GF-D8 (cell line): ENCODE data around the gene NGFR.

ENCODE experiments used
- DNase-seq: peaks from one replicate; lab custom pipeline; 2025; lab: John Stamatoyannopoulos, UW

Gene NGFR, protein sequence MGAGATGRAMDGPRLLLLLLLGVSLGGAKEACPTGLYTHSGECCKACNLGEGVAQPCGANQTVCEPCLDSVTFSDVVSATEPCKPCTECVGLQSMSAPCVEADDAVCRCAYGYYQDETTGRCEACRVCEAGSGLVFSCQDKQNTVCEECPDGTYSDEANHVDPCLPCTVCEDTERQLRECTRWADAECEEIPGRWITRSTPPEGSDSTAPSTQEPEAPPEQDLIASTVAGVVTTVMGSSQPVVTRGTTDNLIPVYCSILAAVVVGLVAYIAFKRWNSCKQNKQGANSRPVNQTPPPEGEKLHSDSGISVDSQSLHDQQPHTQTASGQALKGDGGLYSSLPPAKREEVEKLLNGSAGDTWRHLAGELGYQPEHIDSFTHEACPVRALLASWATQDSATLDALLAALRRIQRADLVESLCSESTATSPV

DNA sequence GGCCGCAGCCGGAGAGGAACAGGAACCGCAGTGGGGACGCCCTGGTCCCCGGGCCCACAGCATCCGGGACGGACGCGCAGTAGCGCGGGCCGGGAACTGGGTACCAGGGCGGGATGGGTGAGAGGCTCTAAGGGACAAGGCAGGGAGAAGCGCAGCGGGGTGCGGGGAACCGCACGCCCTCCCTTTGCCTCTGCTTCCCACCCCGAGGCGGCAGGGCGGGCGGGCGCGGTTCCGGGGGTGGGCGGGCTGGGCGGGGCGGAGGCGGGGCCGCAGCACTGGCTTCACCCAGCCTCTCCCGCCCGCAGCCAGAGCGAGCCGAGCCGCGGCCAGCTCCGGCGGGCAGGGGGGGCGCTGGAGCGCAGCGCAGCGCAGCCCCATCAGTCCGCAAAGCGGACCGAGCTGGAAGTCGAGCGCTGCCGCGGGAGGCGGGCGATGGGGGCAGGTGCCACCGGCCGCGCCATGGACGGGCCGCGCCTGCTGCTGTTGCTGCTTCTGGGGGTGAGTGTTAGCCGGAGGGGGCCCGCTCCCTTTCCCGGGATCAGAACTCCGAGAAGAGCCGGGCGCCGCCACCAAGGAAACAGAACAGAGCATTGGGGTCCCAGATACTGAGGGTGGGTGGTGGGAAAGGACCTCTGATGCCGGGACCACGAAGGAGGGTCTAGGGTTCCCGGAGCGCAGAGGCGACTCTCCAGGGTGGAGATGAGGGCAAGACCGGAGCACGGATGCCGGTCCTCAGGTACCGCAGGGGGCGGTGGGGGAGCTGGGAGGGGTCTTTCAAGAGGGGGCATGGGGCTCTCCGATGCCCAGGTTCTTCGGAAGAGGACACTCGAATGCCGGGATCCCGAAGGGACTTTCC lies at the start of gene NGFR:
NGFR (plus strand) TSS at position 308 of the 856 bp plus-strand sequence; CDS start at position 433, 125 bp downstream.
- no peak for DNase-seq

DNA sequence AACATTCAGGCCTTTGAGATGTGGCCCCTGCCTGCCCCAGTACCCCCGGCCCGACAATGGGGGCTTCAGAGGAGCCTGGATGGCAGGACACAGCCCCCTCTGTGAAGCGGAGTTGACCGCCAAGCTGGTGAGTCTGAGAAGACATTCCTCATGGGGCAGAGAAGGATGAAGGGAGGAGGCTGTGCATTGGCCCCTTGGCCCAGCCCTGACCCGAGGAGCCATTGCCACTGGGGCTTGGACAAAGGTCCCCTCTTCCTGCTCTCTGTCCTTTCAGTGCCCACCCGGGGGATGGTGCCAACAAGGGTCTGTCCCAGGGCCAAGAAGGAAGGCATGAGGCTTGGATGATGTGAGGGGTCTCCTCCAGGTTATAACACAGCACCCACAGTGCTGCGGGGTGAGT lies 49.5 kb upstream of the NGFR start:
- no peak for DNase-seq

DNA sequence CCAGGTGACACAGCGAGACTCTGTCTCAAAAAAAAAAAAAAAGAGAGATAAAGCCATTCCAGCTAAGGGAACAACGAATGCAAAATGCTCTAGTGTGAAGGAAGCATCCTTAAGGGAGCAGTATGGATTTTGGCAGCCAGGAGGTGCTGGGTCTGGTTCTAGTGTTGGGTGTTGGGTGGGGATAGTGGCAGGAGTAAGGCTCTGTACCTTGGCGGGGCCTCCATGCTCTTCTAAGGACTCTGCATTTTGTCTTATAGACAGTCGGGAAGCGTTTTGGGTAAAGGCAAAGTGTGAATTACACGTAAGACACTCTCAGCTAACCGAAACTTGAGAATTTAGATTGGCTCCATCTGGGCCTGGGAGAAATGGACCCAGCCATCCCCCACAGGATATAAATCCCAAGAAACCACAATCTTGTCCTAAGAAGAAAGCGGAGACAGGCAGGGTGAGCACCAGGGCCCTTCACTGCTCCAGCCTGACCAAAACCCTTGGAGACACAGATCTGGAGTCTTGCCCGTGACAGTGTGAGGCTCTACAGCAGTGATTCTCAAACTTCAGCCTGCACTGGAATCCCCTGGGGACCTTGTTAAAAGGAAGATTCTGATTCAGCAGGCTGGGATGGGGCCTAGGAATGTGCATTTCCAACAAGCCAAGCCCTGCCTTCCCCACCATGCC lies 47.3 kb upstream of the NGFR start:
- DNase-seq, result no peak

DNA sequence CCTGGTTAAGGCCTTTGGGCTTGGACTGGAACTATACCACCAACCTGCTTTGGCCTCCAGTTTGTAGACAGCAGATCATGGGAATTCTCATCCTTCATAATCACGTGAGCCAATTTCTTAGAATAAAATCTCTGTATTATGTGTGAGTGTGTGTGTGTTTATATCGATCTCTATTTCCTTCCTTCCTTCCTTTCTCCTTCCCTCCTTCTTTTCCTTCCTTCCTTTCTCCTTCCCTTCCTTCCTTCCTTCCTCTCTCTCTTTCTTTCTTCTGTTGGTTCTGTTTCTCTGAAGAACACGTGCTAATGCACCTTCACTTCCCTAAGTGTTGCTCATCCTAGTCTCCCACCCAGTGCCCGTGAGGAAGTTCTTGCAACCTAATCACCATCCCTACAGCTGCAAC lies 44.9 kb upstream of the NGFR start:
- no peak for DNase-seq

DNA sequence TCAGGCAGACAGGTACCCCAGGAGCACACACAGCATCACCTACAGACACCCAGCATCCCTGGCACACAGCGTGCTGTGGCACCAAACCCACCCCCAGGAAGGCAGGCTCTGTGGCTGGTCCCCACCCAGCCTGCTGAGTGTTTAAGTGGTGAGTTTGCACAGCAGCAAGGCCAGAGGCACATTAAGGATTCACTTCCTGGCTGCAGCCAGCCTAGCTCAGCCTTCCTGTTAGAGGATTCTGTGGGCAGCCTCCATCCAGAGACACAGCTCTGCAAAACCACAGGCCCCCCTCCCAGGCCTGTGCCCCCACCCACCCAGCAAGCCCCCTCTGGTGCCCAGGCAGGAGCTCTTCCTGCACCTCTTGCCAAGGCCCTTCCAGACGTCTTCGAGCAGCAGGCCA lies 44.4 kb upstream of the NGFR start:
- no peak for DNase-seq

DNA sequence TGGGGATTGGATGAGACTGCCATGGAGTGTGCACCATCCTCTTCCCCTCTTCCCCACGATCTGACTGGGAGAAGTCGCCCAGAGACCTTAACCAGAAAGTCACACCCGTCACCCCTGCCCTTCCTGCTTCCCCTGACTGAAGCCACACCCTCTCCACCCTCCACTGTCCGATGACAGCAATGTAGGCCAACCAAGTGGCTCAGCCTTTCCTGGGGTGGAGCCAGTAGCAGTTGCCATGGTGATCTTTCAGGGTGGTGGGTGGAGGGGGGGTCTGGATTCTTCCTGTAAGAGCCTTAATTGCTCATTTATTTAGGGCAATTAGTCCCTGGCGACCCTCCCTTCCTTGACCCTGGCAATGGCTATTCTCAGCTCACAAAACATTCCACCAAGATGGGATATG lies 42.9 kb upstream of the NGFR start:
- no peak for DNase-seq

DNA sequence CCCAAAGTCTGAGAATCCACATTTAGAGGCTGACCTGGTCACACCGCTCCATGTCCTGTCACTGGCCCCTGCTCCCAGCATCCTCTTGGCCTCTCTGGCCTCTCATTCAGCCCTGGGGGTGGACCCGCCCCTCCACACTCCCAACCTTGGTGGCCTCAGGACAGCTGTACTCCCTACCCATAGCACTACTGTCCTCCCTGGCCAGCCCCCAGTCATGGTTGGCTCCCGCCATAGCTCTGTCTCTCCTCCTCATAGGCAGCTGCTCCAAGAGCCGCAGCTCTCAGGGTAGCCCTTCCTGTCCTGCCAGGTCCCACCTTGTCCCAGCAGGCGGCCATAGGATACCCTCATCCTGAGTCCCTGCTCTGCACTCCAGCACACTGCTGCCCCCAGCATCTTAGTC lies 42.4 kb upstream of the NGFR start:
- no peak for DNase-seq

DNA sequence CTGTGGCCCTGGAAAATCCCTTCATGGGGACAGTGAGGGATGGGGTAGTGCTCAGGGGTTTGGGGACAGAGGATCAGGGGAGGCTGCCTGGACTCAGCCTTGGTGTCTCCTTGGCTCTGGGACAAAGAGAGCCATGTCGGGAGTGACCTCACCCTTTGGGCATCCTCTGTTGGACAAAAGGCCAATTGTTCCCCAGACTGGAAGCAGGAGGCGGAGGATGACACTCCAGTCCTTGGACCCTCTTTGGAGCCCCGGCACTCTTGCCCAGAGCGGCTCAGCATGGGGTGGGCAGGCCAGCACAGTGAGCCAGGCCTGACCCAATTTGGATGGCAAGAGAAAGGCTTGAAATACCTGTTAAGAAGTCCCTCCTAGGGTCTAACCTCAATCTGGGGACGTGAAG lies 41.0 kb upstream of the NGFR start:
- DNase-seq, result no peak

DNA sequence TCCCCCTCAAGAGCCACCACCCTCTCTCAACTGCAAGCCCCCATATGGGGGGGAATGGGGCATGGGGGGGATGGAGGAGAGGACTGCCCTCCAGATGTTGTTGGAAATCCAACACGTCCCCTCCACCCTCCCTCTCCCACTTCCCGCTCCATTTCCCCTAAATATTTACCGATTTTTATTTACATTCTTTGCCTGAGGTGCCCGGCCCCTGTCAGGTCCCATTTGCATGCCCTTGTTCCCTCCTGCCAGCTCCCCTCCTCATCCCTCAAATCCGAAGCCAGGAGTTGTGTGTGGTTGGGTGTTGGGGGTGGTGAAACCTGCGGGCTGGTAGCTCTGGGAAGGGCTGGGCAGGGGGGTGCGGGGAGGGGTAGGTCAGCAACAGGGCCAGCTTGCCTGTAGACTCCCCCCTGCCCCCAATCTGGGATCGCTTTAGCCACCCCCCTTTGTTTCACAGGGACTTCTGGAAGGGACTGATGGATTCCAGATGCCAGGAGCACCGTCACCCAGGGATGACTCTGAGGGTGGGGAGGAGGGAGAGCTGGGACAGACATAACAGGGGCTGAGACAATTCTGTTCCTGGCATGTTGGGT lies 39.7 kb upstream of the NGFR start:
- no peak for DNase-seq

DNA sequence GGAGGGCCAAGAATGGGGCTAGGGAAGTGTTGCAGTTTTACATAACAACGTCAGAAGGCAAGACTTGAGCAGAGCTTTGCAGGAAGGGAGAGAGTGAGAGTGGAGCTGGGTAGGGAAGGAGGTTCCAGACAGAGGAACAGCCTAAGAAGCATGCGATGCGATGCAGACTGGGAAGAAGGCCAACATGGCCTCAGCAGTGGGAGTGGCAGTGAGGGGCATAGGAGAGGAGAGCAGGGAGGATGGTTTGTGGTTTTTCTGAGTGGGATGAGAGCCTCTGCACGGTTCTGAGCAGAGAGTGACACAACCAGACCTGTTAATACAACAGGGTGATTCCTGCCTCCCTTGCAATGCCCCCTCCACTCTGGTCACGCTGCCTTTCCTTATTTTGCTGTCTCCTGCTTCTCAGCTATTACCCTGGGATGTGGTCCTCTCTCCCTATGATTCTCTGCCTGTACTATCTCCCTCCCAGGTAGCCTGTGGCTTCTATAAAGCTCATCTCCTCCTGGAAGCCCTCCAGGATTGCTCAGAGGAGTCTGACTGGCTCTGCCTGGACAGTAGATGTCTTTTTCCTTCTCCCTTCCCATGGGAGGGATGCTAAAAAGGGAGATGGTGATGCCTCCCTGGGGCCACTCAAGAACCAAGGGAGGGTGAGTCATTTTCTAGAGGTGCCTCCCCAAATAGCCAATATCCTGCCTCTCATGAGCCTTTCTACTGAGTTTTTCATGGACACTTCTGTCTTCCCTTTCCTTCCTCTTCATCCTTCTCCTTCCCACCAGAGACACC lies 38.7 kb upstream of the NGFR start:
- DNase-seq, result no peak

DNA sequence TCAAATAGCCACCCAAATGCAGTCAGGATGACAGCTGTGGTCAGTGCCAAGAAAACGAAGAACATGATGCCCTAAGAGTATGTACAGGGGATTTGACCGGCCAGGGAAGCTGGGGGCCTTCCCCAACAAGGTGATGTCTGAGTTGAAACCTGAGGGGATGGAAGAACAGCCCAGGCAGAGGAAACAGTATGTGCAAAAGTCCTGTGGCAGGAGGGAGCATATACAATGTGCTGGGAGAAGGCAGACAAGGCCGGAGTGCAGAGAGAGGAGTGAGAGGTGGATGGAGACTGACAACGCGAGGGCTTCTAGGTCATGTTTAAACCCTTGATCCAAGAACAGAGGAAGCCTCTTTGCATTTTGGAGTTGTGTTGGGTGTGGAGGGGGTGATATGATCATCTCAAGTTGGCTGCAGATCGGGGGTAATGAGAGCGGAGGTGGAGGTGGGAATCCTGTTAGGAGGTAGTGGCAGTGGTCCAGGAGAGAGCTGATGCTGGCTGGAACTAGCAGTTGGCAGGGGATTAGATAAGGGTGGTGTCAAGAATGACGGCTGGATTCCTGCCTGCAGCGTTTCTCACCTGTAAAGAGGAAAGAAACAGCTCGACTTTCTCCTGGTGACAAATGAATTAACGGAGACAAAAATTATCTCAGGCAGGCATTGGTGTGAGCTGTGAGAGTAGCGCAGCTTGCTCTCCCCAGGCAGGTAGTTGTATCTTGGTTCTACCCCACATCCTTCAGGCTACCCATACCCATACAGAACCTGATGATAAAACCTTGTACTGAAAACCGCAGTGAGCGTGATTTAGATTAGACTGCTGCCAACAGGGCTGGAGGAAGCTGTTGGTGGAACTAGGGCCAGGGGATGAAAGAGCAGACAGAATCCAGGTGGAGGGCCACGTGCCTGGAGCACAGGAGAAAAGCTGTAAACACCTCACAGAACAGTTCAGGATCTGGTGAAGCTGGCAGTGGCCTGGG lies 37.2 kb upstream of the NGFR start:
- no peak for DNase-seq

DNA sequence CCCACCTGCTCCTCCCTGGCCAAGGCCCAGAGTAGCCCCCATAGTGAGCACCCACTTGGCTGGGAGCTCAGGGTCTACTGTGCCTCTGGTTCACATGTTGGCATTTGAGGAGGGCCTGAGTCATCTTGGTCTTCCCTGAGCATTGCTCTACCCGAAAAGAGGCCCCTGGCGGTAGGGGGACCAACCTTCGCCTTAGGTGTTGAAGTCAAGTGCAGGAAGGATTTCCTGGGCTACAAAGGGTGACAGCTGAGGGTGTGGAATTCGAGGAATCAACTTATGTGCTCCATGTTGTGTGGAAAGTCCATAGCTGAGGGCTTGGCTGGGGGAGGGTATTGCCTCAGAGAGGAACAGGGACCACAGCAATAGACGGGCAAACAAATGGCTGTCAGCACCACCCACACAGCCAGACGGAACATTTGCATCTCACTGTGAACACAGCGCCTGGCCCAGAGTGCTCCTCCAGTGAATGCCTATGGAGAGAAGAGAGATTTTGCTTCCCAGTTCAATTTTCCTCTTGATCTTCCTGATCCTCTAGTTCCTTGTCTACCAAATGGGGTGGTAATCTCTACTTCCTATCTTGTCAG lies 35.6 kb upstream of the NGFR start:
- DNase-seq, result no peak

DNA sequence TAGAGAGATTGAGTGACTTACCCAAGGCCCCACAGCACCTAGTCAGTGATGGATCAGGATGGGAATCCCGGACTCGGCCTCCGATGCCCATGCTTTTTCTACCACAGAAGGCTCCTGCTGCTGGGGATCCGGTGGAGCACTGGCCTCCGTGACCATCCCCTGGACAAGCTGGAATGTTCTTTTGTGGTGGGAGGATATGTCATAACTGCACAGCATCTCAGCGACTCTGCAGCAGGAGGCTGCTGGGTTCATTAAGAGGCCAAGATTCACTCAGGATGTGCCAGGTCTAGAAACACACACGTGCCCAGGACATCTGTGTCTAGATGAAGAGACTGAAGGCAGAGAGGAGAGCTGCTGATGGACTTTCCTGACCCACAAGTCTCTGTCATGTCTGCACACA lies 34.7 kb upstream of the NGFR start:
- no peak for DNase-seq

DNA sequence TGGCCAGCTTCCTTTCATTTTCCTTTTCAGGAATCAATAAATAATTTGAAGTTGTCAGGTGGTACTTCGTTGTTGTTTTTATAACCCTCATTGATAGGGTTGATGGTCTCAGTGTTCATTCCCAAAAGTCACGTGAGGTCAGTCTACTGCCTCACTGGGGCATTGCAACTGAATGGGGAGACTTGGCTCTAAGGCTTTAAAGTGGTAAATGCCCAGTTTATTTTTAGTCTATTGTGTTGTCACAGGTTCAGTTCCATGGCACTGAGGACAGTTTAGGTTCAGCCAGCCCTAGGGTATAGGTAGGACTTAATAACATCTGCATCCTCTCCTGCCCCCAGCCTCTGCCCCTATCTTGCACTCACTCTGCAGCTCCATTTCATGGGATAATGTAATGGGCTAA lies 33.5 kb upstream of the NGFR start:
- DNase-seq, result no peak

DNA sequence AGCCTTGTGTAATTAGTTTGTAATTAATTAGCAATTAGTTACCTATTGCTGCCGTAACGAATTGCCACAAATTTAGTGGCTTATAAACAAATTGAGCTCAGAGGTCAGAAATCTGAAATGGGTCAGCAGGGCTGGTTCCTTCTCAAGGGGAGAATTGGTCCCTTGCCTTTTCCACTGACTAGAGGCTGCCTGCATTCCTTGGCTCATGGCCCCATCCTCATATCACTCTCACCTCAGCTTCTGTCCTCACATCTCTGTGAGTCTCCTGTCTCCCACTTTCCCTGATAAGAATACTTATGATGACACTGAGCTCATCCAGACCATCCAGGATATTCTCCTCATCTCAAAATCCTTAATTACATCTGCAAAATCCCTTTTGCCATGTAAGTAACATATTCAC lies 31.0 kb upstream of the NGFR start:
- no peak for DNase-seq

DNA sequence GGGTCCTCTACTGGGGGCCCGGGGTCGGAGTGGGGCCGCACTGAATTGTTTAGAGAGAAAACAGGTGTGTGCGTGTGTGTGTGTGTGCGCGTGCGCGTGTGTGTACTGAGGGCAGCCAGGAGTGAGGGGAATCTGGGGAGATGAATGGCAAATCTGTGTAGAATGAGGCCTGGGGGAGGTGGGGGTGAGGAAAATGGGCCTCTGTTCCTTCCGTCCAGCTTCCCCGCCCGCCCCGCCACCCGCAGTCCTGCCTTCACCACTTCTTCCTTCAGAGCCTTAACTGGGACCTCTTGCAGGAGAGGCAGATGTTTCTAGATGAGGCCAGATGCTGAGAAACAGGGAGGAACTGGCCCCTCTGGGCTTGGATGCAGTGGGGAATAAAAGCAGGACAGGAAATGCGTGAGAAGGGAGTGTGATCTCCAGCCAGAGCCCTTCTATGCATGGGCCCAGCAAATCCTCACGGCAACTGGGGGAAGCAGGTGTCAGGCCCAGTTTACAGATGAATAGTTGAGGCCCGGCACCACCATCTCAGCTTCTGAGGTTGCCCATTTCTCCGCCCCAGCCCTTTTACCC lies 29.7 kb upstream of the NGFR start:
- no peak for DNase-seq

DNA sequence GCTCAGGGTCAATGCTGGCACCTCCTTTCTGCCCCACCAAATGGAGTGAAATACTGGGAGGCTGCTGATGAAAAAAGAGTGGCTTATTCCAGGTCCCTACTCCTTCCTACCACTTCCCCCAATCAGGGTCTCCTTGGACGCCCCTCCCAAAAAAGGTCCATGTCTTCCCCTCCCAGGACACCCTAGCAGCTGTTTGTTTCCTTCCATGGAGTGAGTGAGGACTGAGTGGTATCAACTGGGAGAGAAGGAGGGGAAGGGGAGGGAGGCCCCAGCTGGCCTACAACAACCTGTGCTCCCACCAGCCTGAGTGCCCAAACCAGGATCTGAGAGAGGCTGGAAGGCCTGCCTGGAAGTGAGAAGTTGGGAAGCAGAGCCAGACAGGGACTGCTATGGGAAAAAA lies 28.7 kb upstream of the NGFR start:
- DNase-seq, result no peak

DNA sequence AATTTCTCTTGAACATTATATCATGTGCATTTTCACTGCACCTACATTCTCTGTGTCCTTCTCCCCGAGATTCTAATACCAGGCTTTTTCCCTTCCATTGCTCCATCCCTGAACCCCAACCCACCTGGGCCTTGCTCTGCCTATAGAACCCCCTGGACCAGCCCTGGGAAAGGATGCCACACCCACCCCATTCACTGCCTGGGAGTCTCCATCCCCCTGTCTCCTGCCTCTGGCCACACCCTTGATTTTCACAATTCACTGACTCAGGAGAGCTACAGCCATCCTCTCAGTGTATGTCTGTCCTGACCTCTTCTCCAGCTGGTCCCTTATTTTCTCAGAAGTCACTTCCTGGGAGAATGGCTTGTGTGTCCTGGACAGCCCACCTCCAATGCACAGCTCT lies 27.9 kb upstream of the NGFR start:
- no peak for DNase-seq

DNA sequence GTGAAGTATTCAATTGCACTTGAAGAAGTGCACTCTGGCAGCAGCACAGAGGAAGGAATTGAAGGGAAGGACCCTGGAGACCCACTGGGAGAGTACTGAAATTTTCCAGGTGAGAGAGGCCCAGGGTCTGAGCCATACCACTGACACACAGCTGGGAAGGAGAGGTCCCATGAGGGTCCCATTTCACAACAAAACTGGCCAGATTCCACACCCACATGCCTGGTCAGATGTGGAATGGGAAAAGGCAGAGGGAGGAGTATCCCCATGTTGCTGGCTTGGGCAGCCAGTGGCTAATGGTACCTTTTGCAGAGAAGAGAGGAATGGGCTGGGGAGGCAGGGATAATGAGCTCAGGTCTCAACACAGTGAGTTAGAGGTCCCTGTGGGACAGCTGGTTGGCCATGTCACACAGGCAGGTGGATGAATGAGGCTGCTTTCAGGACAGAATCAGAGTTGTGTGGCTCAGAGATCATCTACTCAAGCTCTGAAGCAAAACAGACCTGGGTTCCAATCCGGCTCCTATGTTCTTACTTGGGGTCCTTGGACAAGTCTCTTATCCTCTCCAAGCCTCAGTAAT lies 26.2 kb upstream of the NGFR start:
- no peak for DNase-seq
